Calu3 (cell line): ENCODE measurements around the gene SOHLH1. TPM values are rescaled to one million over a fixed set of nuclear protein-coding genes. Genes with fewer than 3 reads are reported as not detected.

Experiments used
- BruUV-seq: library from RNA; stranded (reverse); fragments of 400-500 nt; replicated peaks from 2 replicates; lab custom pipeline; 2021; lab: Mats Ljungman, UMichigan
- CTCF ChIA-PET: fragments of 300-600 bp; sonication (Branson Sonifier 250); formaldehyde crosslinking; loops from one replicate; lab custom pipeline; 2022; ENCODE audit warnings: antibody characterized with exemption; lab: Charles Lee
- DNase-seq: peaks from one replicate; pipeline ENCODE4 v3.0.0; 2022
- H3K27ac Mint-ChIP-seq: one replicate; pipeline ENCODE4 v1.8.0; 2022; ENCODE audit warnings: mixed read lengths; ENCODE audit not compliant: unreplicated experiment
- H3K27me3 Mint-ChIP-seq: one replicate; pipeline ENCODE4 v1.8.0; 2022; ENCODE audit warnings: mixed read lengths; ENCODE audit not compliant: unreplicated experiment
- H3K36me3 Mint-ChIP-seq: one replicate; pipeline ENCODE4 v1.8.0; 2022; ENCODE audit warnings: mild to moderate bottlenecking, moderate library complexity, mixed read lengths; ENCODE audit not compliant: insufficient read depth, unreplicated experiment
- H3K4me1 Mint-ChIP-seq: one replicate; pipeline ENCODE4 v1.8.0; 2022; ENCODE audit warnings: mild to moderate bottlenecking, low read depth, mixed read lengths; ENCODE audit not compliant: unreplicated experiment
- H3K4me3 Mint-ChIP-seq: one replicate; pipeline ENCODE4 v1.8.0; 2022; ENCODE audit warnings: mild to moderate bottlenecking, low read depth, moderate library complexity, mixed read lengths; ENCODE audit not compliant: unreplicated experiment
- H3K9me3 Mint-ChIP-seq: one replicate; pipeline ENCODE4 v1.8.0; 2022; ENCODE audit warnings: low read depth, mixed read lengths; ENCODE audit not compliant: unreplicated experiment
- intact Hi-C: fragments of 100-400 bp; cut with micrococcal nuclease; formaldehyde crosslinking; loops from one replicate; pipeline ENCODE4 v1.10.0; 2022; ENCODE audit not compliant: unreplicated experiment
- total RNA-seq: library from RNA; stranded (reverse); gene quantifications from 2 replicates; pipeline ENCODE4 v1.2.3, GENCODE V29; 2022
- TF ChIP-seq, protein P1 (sequence below): fragments of 200-600 bp; IDR thresholded peaks from one replicate; pipeline ENCODE4 v1.8.0; 2022; ENCODE audit warnings: antibody characterized with exemption; ENCODE audit not compliant: unreplicated experiment

The SOHLH1 gene
- total RNA-seq, 1 experiment from 2014 or later: not detected

DNA sequence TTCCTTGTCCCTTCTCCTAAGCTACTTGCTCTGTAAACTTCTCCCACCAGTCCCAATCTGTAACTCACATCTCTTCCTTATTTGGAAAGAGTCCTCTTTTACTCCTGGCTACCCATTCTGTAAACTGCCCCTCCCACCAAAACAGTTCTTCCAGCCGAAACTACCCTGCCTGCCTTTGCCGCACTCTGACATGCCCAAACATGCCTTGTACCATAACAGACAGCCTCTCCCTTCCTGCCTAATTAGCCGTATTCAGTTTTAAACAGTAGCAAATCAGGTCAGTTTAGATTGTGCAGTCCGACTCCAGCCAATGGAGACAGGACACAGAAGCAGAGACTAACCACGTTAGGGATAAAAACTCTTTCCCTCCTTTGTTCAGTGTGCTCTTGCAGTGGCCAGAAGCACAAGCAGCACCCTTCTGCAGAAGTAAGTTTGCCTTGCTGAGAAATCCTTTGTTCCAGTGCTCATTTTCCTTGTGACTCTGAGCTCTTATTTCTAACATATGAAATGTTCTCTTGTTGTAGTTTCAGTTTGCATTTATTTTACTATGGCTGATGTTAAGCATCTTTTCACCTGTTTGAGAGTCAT lies 54.6 kb downstream of the SOHLH1 start:
- no peak overlapping the region for H3K4me3 Mint-ChIP-seq
- no peak for DNase-seq
- BruUV-seq: no TSS peak
- CTCF ChIA-PET: no interaction called here
- intact Hi-C loops: no loop called here
- H3K9me3 Mint-ChIP-seq: peaks cover 14% of the 10 kb centered on the region
- no peaks in the 10 kb centered on the region for H3K4me1 Mint-ChIP-seq
- peaks cover 40% of the 10 kb centered on the region for H3K27me3 Mint-ChIP-seq
- H3K36me3 Mint-ChIP-seq: no peaks in the 10 kb centered on the region
- no peak overlapping the region for H3K27ac Mint-ChIP-seq
- TF ChIP-seq, protein P1, sequence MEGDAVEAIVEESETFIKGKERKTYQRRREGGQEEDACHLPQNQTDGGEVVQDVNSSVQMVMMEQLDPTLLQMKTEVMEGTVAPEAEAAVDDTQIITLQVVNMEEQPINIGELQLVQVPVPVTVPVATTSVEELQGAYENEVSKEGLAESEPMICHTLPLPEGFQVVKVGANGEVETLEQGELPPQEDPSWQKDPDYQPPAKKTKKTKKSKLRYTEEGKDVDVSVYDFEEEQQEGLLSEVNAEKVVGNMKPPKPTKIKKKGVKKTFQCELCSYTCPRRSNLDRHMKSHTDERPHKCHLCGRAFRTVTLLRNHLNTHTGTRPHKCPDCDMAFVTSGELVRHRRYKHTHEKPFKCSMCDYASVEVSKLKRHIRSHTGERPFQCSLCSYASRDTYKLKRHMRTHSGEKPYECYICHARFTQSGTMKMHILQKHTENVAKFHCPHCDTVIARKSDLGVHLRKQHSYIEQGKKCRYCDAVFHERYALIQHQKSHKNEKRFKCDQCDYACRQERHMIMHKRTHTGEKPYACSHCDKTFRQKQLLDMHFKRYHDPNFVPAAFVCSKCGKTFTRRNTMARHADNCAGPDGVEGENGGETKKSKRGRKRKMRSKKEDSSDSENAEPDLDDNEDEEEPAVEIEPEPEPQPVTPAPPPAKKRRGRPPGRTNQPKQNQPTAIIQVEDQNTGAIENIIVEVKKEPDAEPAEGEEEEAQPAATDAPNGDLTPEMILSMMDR: no peak

Other genes starting within 250 kb of the SOHLH1 start
- gene PPP1R26, start 219.7 kb downstream of the SOHLH1 start, total RNA-seq: 32.1 and 35.1 TPM in 2 replicates
- gene MRPS2, start 198.8 kb downstream of the SOHLH1 start, total RNA-seq: 31.9 and 37.7 TPM in 2 replicates
- gene LCN1, start 178.0 kb downstream of the SOHLH1 start, total RNA-seq: not detected in 2 replicates
- gene OBP2A, start 153.4 kb downstream of the SOHLH1 start, total RNA-seq: not detected in 2 replicates
- gene PAEP, start 137.7 kb downstream of the SOHLH1 start, total RNA-seq: 0.45 TPM in 1 of 2 replicates, not detected in the other
- not detected in 2 replicates for gene GLT6D1, start 59.9 kb downstream of the SOHLH1 start, total RNA-seq
- gene LCN9, start 36.2 kb downstream of the SOHLH1 start, total RNA-seq: not detected in 2 replicates
- gene KCNT1, start 2.7 kb upstream of the SOHLH1 start, total RNA-seq: not detected in 2 replicates
- gene CAMSAP1, start 208.1 kb upstream of the SOHLH1 start, total RNA-seq: 28.1 and 29.9 TPM in 2 replicates